DMS53 treated with DMSO at 0.1 percent for 48 hours (cell line): Measurements from ENCODE around the gene SYT10.
"Not testable (repeated sequence)": the region's sequence is repeated elsewhere in the genome, so short reads cannot be mapped to it uniquely, and the experiment has no call there.

ENCODE experiments used
- DNase-seq: peaks from one replicate; lab custom pipeline; 2025; ENCODE audit not compliant: unreplicated experiment; lab: John Stamatoyannopoulos, UW

Gene SYT10

GRCh38 chr12:33357181-33357580 lies 82.4 kb downstream of the SYT10 start:
- no peak for DNase-seq

- no peak for DNase-seq
These were observed 89.8 kb downstream of the SYT10 start for GRCh38 chr12:33349791-33350190.

GRCh38 chr12:33331961-33332398 lies 107.6 kb downstream of the SYT10 start:
- not testable (repeated sequence) for DNase-seq

GRCh38 chr12:33330940-33331339 lies 108.7 kb downstream of the SYT10 start:
- no peak for DNase-seq
